NK-92 treated with Interleukin-12 subunit alpha and Interleukin-12 subunit beta, amount 100 ng/mL, for 24 hours (cell line): ENCODE measurements around the gene CFAP100.

Experiments
- DNase-seq: peaks from one replicate; lab custom pipeline; 2025; lab: John Stamatoyannopoulos, UW

Gene CFAP100

DNA sequence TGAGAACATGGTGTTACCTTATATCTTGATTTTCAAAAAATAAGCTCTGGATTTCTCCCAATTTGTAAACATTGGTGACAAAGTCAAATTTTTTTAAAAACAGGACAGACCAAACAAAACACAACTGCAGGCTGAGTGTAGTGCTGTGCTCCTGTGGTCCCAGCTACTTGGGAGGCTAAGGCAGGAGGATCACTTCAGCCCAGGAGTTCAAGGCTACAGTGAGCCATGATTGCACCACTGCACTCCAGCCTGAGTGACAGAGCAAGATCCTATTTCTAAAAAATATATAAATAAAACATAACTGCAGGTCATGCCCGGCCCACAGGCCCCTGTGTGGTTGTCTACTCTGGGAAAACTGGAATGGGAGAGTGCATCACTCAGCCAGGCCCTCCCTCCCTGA lies 84.9 kb downstream of the CFAP100 start:
- DNase-seq, result no peak

DNA sequence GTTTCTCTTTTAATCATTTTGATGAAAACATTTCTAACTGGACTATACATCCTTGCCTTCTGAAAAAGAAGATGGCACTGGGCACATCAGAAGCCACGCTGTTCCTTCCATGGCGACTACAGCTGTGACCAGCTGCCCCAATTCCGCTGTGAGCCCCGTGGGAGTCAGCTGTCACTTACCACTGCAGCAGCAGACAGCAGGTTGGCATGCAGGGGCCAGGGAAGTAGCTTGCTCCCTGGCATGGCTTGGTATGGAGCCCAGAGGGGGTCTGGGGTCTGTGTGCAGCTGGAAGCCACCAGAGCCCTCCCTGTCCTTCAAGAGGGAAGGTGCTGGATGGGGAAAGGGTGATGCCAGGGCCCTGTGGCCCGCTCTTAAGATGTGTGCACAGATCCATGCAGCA lies 85.5 kb downstream of the CFAP100 start:
- DNase-seq, result no peak

- no peak for DNase-seq
Measured at GRCh38 chr3:126480861-126481260, 86.2 kb downstream of the CFAP100 start.

GRCh38 chr3:126481808-126482502 lies 87.2 kb downstream of the CFAP100 start:
- DNase-seq, result no peak

DNA sequence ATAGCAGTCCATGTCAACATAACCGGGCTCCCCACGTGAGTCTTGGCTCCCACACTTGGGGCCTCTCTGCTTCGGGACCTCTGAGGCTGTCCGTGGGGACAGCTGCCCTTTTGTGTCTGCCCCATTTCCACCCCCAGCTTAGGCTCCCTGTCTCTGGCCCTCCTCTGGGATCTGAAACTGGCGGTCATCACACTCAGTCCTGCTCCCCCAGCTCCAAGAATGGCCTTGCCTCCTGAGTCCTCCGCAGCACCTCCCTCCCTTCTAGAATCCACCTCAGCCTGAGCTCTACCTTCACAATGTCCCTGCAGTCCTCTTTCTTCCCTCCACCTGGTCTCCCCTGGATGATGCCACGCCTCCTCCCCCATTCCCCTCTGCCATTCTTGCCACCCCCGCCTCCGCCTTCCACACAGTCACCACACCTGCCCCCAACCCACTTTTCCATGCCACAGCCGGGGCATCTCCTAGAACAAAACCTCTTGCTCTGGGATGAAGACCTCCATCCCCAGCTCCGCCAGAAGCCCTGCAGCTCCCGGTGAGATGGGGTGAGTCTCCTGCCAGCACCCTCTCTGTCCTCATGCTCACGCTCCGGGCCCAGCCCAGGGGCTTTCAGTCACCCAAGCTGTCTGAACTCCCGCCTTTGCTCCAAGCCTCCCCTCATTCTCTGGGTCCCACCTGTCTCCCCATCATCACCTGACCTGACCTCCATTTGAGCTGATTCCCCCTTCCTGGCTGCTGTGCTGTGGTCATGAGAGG lies 88.0 kb downstream of the CFAP100 start:
- no peak for DNase-seq

DNA sequence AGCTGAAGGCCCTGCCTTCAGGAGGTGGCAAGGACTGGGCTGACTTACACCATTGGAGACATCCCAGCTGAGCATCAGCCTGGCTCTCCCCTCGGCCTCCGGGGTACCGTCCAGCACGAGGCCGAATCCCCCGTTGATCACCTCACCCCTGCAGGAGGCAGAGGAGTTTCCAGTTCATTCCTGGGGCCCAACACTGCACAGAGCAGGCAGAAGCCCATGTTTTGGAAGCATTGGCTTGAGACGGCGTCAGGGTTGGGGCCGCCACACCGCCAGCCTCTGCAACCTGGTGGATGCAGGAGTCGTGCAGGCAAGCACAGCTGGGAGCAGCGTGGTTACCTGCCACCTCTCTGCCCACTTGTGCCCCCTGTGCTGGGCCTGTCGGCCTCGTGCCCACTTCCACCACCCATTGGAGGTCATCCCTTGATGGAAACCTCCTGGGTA lies 88.6 kb downstream of the CFAP100 start:
- DNase-seq, result no peak

- DNase-seq, result no peak
Measured at GRCh38 chr3:126484148-126484547, 89.4 kb downstream of the CFAP100 start.

DNA sequence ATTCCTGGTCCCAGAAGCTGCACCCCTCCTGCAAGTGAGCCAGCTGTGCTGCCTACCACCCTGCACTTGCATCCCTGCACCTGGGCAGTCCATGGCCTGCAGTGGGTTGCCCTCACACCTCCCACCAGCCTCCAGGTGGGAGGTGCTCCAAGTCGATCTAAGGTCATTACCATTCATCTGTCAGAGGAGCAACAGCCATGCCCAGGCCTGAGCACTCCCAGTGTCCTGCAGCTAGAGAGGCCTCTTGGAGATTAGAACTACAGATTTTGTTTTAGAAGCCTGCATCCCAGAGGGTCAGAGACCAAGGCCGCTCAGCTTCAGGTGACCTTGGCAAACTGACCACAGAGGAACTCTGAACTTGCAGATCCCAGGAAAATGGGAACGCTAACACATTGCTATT lies 90.0 kb downstream of the CFAP100 start:
- DNase-seq, result no peak

GRCh38 chr3:126485176-126485897 lies 90.6 kb downstream of the CFAP100 start:
- DNase-seq, result no peak

GRCh38 chr3:126485956-126486355 lies 91.2 kb downstream of the CFAP100 start:
- no peak for DNase-seq
